ENCODE results near the gene PRG2.

DNA sequence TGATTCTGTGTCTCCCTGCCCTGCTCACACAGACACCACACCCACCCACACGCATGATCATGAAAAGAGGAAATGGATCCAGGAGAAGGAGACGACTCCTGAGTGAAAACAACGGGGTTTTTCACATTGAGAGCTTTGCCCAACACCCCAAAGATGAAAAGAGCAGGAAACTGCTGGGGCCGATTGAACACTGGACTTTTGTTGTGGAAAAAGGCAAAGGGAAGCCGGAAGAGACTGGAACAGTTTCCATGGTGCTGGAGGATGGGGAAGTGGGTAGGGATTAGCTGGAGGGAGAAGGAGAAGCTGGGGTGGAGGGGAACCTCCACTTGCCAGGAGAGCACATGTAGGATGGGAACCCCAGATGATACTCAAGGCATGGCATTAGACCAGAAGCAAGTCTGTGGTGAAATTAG lies 41.7 kb upstream of the PRG2 start:
- no peak for TF ChIP-seq POLR2AphosphoS5 (IDR thresholded peaks at IDR 0.05)
- TF ChIP-seq, protein P1, sequence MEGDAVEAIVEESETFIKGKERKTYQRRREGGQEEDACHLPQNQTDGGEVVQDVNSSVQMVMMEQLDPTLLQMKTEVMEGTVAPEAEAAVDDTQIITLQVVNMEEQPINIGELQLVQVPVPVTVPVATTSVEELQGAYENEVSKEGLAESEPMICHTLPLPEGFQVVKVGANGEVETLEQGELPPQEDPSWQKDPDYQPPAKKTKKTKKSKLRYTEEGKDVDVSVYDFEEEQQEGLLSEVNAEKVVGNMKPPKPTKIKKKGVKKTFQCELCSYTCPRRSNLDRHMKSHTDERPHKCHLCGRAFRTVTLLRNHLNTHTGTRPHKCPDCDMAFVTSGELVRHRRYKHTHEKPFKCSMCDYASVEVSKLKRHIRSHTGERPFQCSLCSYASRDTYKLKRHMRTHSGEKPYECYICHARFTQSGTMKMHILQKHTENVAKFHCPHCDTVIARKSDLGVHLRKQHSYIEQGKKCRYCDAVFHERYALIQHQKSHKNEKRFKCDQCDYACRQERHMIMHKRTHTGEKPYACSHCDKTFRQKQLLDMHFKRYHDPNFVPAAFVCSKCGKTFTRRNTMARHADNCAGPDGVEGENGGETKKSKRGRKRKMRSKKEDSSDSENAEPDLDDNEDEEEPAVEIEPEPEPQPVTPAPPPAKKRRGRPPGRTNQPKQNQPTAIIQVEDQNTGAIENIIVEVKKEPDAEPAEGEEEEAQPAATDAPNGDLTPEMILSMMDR (IDR thresholded peaks at IDR 0.05) = no peak

Measured in upper lobe of left lung (tissue), 4 donors.